Inferior parietal cortex (tissue), 1 donor: ENCODE data around the gene ESYT2.
"Not testable (repeated sequence)": the region's sequence is repeated elsewhere in the genome, so short reads cannot be mapped to it uniquely, and the experiment has no call there.

Experiments used
- DNase-seq: peaks from one replicate; pipeline ENCODE4 v3.0.0-alpha.2; 2016; ENCODE audit errors: extremely low spot score

Gene ESYT2

GRCh38 chr7:158829342-158830210 is at the start of gene ESYT2:
TSS of gene ESYT2 (minus strand) at chr7:158829509. CDS start at chr7:158829418, 91 bp downstream.
- DNase-seq = peak; percentile 97

- DNase-seq = not testable (repeated sequence)
These were observed 49.1 kb upstream of the ESYT2 start for GRCh38 chr7:158878151-158879079.

GRCh38 chr7:158876984-158877383 is 47.7 kb upstream of the ESYT2 start:
- no peak for DNase-seq

- DNase-seq = no peak
These were observed 40.6 kb upstream of the ESYT2 start for GRCh38 chr7:158869876-158870275.

- no peak for DNase-seq
These were observed 39.6 kb upstream of the ESYT2 start for GRCh38 chr7:158868764-158869410.

GRCh38 chr7:158867214-158867984 is 38.1 kb upstream of the ESYT2 start:
- no peak for DNase-seq

- no peak for DNase-seq
These were observed 36.7 kb upstream of the ESYT2 start for GRCh38 chr7:158865977-158866376.

- no peak for DNase-seq
These were observed 36.2 kb upstream of the ESYT2 start for GRCh38 chr7:158865462-158865922.

- DNase-seq = no peak
These were observed 35.5 kb upstream of the ESYT2 start for GRCh38 chr7:158864833-158865232.

GRCh38 chr7:158864507-158864820 is 35.2 kb upstream of the ESYT2 start:
- DNase-seq = no peak

- DNase-seq = no peak
These were observed 34.5 kb upstream of the ESYT2 start for GRCh38 chr7:158863611-158864506.

- not testable (repeated sequence) for DNase-seq
These were observed 33.8 kb upstream of the ESYT2 start for GRCh38 chr7:158862985-158863610.

- no peak for DNase-seq
These were observed 32.8 kb upstream of the ESYT2 start for GRCh38 chr7:158861936-158862704.

GRCh38 chr7:158861004-158861787 is 31.9 kb upstream of the ESYT2 start:
- no peak for DNase-seq

GRCh38 chr7:158860394-158860793 is 31.1 kb upstream of the ESYT2 start:
- DNase-seq = no peak

GRCh38 chr7:158858592-158859503 is 29.5 kb upstream of the ESYT2 start:
- DNase-seq = no peak
